ENCODE results near the gene ZBTB32.

DNA sequence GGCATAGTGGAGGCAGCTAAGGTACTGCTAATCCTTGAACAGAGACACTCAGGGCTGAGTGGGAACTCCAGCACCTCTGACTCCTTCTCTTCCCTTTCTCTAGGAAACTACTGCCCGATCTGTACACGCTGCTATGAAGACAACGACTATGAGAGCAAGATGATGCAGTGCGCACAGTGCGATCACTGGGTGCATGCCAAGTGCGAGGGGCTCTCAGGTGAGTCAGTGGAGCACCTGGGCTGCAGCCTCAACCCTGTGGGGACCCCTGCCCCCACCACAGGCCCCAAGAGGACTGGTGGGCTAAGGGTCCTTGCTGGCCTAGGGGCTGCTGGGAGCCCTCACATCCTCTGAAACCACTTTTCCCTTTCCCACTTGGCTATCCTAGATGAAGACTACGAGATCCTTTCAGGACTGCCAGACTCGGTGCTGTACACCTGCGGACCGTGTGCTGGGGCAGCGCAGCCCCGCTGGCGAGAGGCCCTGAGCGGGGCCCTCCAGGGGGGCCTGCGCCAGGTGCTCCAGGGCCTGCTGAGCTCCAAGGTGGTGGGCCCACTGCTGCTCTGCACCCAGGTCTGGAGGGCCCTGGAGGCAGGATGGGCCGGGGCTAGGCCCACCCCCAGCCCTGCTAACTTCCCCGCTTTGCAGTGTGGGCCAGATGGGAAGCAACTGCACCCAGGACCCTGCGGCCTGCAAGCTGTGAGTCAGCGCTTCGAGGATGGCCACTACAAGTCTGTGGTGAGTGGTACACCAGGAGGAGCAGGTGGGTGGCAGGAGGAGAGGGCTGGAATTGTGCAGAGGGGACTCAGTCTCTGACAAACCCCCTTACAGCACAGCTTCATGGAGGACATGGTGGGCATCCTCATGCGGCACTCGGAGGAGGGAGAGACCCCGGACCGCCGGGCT, 22.9 kb downstream of the ZBTB32 start:
- TF ChIP-seq EZH2phosphoT487 (IDR thresholded peaks at IDR 0.05; ENCODE audit: borderline replicate concordance, low read length) = no peak
- TF ChIP-seq, protein P1, sequence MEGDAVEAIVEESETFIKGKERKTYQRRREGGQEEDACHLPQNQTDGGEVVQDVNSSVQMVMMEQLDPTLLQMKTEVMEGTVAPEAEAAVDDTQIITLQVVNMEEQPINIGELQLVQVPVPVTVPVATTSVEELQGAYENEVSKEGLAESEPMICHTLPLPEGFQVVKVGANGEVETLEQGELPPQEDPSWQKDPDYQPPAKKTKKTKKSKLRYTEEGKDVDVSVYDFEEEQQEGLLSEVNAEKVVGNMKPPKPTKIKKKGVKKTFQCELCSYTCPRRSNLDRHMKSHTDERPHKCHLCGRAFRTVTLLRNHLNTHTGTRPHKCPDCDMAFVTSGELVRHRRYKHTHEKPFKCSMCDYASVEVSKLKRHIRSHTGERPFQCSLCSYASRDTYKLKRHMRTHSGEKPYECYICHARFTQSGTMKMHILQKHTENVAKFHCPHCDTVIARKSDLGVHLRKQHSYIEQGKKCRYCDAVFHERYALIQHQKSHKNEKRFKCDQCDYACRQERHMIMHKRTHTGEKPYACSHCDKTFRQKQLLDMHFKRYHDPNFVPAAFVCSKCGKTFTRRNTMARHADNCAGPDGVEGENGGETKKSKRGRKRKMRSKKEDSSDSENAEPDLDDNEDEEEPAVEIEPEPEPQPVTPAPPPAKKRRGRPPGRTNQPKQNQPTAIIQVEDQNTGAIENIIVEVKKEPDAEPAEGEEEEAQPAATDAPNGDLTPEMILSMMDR (conservative IDR thresholded peaks at IDR 0.05; ENCODE audit: low read depth, low read length) = no peak
